ENCODE data around the gene FGD3.
"Not testable (repeated sequence)": the region's sequence is repeated elsewhere in the genome, so short reads cannot be mapped to it uniquely, and the experiment has no call there.

Gene FGD3, protein sequence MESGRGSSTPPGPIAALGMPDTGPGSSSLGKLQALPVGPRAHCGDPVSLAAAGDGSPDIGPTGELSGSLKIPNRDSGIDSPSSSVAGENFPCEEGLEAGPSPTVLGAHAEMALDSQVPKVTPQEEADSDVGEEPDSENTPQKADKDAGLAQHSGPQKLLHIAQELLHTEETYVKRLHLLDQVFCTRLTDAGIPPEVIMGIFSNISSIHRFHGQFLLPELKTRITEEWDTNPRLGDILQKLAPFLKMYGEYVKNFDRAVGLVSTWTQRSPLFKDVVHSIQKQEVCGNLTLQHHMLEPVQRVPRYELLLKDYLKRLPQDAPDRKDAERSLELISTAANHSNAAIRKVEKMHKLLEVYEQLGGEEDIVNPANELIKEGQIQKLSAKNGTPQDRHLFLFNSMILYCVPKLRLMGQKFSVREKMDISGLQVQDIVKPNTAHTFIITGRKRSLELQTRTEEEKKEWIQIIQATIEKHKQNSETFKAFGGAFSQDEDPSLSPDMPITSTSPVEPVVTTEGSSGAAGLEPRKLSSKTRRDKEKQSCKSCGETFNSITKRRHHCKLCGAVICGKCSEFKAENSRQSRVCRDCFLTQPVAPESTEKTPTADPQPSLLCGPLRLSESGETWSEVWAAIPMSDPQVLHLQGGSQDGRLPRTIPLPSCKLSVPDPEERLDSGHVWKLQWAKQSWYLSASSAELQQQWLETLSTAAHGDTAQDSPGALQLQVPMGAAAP
- 85.4 to 459 reads per million in 2 experiments for total RNA-seq

DNA sequence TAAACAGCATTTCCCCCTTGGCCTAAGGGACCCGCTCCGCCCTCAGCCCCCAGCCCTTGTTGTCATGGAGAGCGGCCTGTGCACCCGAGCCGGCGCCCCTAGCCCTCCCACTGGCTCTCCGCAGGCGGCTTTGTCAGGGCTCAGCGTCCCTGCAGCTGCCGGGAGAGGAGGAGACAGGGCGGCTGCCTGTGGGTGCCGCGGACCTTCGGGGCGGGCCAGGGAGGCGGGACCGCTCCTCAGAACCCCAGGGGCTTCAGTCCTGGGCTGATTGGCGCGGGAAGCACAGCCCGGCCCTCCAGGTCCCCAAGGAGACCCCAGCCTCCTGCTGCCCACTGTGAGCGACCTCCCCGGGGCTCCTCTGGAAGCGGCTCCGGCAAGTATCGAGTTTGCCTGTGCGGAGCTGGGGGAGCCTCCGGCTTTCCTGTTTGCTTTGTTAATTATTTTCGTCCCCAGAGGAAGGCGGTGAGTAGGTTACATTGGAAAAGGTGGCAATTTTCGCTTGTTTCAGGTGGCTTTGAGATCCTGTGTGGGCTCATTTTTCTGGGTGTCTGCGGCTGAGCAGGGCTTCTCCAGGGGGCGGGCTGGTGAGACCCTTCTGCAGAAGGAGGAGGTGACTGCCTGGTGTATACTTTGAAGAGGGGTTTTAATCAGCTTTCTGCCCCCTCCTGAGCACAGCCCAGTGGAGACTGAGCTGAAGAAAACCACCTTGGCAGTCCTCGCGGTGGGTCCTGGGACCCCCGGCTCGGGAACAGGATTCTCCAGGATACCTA lies at the start of gene FGD3:
Gene FGD3 (plus strand): TSS at position 256 of the 770 bp plus-strand sequence. CDS start 28,734 bp downstream, outside the sequence.
- DNase-seq (ENCODE audit: low read depth), result peak; percentile 24

- not testable (repeated sequence) for DNase-seq (ENCODE audit: low read depth)
Observed at GRCh38 chr9:92905137-92905536, 42.2 kb upstream of the FGD3 start.

DNA sequence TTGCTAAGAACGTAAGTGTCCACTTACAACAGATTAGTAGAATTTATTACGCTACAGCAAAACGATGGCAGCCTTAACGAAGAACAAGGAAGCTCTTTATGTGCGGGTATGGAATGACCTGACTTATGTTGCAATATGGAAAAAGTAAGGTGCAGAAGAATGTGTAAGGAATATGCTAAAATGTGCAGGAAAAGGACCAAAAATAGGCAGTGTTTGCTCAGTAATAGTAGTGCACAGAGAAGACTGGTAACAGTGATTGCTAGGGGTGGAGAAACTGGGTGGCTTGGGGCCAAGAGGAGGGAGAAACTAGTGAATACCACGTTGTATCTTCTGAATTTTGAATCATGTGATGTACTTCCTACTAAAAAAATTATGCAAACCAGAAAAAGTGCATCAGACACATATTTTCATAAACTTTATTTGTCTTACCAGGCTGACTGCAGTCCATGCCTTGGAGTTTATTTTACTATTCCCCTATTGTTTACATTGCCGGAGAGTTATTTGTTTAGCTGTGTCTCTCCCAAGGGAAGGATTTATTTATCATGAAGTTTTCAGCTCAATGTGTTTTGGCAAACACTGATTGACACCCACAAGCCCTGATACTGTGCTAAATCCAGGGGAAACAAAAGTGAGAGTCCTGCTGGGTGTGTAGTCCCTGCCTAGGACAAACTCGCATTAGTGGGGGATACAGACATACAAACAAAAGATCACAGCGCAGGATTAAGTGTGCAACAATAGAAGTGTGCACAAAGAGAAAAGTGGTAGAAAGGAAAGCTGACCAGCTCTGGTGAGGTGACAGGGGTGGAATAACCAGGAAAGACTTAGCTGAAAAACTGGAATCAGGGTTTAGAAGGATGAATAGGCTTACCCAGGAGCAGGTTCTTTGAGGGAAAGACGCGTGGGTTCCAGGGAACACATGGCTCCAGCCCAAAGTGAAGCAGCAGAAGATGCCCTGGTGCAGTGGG lies 35.5 kb upstream of the FGD3 start:
- DNase-seq (ENCODE audit: low read depth), result no peak

- DNase-seq (ENCODE audit: low read depth), result no peak
Observed at GRCh38 chr9:92917176-92917800, 30.0 kb upstream of the FGD3 start.

- DNase-seq (ENCODE audit: low read depth), result no peak
Observed at GRCh38 chr9:92920437-92920836, 26.9 kb upstream of the FGD3 start.

DNA sequence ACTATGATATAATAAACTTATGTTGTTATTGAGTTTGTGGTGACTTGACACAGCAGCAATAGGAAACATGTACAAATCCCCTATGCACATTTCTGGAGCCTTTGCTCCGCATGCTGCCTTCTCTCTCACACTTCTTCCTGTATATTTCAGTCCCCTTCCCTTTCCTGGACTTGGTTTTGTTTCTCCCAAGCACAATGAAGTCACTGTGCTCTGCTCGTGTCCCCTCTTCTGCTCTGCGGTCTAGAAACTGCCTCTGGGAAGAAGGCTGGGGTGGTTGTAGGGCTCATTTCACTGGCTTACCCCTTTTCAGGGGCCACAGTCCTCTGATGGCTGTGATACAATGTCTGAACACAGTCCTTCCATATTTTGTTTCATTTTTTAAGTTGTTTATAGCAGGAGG lies 15.7 kb upstream of the FGD3 start:
- no peak for DNase-seq (ENCODE audit: low read depth)

GRCh38 chr9:92934321-92934720 lies 13.0 kb upstream of the FGD3 start:
- no peak for DNase-seq (ENCODE audit: low read depth)

GRCh38 chr9:92938025-92938424 lies 9.3 kb upstream of the FGD3 start:
- DNase-seq (ENCODE audit: low read depth), result no peak

- DNase-seq (ENCODE audit: low read depth), result no peak
Observed at GRCh38 chr9:92941861-92942260, 5.5 kb upstream of the FGD3 start.

DNA sequence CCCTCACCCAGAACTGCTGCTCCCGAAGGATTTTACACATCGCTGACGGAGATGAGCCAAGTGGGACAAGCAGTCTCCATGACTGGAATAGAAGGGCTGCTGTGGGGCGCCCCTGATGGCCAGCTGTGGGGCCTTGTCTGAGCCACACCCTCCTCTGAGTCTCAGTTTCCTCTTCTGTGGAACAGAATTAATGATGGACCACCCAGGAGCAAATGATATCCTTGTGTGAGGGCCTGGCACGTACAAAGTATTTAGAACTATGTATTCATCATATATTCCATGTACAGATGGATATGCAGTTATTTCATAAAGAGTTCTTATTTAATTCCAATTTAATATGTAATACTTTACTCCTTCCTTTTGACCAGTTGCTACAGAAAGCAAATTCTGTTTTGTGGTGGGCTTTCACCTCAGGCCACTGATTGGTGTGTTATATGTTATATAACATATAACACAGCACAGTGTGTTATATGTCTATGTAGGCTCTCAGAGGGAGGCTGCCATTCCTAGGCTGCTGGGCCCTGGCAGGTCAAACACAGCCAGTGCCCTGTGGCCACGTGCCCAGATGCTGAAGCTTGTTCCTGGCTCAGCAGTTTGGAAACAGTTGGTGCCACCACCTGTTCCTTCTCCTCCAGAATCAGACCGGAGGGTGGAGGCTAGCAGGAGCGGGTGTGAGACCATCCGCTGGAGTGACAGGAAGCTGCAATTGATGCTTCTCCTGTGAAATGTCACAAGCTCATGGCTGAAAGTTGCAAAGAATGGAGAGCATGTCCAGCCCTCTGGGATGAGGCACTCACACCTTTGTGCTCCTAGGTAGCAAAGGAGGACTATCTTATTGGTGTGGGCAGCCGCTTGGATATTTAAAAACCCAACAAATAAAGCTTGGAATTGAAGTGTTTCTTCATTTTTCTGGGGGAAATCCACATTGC lies 4.4 kb upstream of the FGD3 start:
- DNase-seq (ENCODE audit: low read depth), result no peak

DNA sequence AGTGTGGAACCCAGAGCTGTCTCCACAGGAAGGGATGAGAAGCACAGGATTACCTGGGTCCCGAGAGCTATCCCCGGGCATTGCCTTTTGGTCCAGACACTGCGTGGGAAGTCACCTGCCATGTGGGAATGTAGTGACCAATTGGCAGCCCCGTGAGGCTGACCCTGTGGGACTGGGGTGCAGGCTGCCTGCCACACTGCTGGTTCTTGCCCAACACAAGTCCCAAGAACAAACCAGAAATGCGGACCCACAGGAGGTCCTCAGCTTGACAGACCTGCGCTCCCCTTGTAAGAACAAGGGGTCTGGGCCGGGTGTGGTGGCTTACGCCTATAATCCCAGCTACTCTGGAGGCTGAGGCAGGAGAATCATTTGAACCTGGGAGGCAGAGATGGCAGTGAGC lies 2.4 kb upstream of the FGD3 start:
- DNase-seq (ENCODE audit: low read depth), result no peak

- DNase-seq (ENCODE audit: low read depth), result no peak
Observed at GRCh38 chr9:92945796-92946195, 1.5 kb upstream of the FGD3 start.

- DNase-seq (ENCODE audit: low read depth), result no peak
Observed at GRCh38 chr9:92948038-92948534, 763 bp downstream of the FGD3 start.

GRCh38 chr9:92948632-92949031 lies 1.3 kb downstream of the FGD3 start:
- DNase-seq (ENCODE audit: low read depth), result no peak

DNA sequence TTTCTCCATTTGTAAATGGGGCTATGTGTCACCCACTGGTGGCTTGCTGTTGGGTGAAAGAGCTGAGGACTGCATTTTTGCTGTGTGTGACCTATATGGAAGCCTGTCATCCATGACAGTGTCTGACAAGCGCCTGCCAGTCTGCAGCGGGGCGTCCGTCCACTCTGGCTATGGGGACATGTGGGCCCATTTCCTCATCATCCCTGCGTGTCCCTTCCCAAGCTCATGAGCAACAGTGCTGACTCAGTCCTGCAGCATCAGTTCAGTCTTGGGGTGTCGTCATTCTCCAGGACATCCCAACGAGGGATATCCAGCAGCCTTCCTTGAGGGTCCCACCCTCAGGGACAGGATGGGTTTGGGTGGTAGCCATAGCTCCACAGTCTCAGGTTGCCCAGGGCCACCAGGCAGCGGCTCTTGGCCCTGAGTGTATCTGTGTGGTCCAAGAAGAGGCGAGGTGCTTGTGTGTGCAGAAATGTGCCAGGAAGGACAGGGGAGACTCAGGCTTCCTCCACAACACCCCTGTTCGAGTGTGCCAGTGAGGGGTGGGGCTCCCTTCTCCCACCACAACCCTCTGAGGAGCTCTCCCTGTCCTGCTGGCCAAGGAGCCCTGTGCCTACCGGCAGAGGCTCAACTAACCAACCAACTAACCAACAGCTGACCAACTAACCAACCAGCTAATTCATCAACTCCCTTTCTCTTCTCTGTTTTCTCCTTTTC lies 2.1 kb downstream of the FGD3 start:
- DNase-seq (ENCODE audit: low read depth), result no peak

GRCh38 chr9:92950359-92950955 lies 3.1 kb downstream of the FGD3 start:
- DNase-seq (ENCODE audit: low read depth), result no peak

GRCh38 chr9:92952906-92953610 lies 5.7 kb downstream of the FGD3 start:
- no peak for DNase-seq (ENCODE audit: low read depth)
